T follicular helper cell (primary cell): ENCODE measurements around the gene ZNF441.
"Not testable (repeated sequence)": the region's sequence is repeated elsewhere in the genome, so short reads cannot be mapped to it uniquely, and the experiment has no call there.

Source experiments
- DNase-seq: peaks from one replicate; pipeline ENCODE4 v3.0.0-alpha.2; 2020; ENCODE audit warnings: low read depth

The ZNF441 gene

DNA sequence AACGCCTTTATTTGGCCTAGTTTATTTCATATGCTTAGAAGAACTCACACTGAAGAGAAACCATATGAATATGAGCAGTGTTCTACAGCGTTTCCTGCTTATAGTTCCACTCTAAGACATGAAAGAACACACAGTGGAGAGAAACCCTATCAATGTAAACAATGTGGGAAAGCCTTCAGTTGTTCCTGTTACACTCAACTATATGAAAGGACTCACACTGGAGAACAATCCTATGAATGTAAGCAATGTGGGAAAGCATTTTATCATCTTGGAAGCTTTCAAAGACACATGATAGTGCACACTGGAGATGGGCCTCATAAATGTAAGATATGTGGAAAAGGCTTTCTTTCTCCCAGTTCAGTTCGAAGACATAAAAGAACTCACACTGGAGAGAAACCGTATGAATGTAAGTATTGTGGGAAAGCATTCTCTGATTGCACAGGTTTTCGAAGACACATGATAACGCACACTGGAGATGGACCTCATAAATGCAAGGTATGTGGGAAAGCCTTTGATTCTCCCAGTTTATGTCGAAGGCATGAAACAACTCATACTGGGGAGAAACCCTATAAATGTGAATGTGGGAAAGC is 13.7 kb downstream of the ZNF441 start:
- no peak for DNase-seq

DNA sequence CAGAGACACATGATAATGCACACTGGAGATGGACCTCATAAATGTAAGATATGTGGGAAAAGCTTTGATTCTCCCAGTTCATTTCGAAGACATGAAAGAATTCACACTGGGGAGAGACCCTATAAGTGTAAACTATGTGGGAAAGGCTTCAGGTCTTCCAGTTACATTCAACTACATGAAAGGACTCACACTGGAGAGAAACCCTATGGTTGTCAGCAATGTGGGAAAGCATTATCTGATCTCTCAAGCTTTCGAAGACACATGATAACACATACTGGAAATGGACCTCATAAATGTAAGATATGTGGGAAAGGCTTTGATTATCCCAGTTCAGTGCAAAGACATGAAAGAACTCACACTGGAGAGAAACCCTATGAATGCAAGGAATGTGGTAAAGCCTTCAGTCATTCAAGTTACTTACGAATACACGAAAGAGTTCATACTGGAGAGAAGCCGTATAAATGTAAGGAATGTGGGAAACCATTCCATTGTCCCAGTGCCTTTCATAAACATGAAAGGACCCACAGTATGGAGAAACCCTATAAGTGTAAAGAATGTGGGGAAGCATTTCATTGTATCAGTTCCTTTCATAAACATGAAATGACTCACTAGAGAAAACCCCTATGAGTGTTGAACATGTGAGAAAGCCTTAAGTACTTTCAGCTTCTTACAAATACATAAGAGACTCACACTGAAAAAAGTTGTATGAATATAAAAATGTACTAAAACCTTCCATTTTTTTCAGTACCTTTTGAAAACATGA is 14.7 kb downstream of the ZNF441 start:
- no peak for DNase-seq

DNA sequence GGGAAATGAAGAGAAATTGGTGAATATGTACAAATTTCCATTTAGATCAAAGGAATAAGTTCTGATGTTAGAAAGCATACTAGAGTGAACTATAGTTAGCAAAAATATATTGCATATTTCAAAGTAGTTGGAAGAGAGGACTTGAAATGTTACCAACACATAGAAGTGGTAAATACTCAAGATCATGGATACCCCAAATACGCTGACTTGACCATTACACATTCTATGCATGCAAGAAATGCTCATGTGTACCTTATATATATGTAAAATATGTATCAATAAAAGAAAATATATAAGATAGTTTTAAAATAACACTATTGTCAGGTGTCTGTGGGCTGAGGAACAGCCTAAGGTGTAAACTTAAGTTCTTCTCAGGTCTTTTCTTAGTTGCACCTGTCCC is 17.0 kb downstream of the ZNF441 start:
- DNase-seq: no peak

DNA sequence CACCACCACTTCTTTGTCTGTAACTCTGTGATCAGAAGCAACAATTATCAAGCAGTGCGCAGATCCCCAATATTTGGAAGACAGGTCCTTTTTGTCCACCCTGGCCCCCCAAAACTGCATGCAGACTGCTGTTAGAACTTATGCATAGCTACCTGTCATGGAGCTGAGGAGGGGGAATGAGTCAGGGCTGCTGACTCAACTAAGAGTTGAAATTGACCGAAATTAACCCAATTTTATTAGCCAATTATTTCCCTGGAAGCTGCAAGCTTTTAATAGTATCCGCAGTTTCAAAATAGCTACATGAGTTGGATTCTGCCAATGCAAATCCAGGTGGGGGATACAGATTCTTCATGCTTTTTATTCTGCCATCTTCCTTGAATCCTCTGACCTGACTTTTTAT is 17.6 kb downstream of the ZNF441 start:
- DNase-seq: no peak

DNA sequence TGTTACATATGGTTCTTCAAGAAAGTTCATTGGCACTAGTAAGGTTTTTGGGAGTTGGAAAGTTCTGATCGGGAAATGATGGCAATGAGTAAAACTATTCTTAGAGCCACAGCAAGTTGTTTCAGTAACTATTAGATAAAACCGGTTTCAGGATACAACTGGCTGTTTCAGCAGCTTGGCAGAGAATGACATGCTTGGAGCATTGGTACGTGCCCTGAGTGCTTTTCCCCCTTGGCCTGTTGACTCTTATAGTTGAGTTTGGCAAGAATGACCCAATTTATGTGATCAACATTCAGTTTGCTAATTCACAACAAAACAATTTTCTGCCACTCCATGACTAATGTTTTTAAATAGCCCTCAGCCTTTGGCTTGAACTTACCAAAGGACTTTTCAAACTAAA is 20.7 kb downstream of the ZNF441 start:
- DNase-seq: no peak

DNA sequence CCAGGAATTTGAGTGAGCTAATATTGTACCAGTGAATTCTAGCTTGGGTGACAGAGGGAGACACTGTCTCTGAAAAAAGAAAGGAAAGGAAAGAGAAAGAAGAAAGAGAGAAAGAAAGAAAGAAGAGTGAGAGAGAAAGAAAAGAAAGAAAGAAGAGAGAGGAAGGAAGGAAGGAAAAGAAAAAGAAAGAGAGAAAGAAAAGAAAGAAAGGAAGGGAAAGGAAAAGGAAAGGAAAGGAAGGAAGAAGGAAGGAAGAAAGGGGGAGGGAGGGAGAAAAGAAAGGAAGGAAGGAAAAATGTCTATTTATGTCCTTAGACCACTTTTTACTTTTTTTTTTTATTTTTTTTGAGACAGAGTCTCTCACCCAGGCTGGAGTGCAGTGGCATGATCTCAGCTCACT is 26.1 kb downstream of the ZNF441 start:
- no peak for DNase-seq

DNA sequence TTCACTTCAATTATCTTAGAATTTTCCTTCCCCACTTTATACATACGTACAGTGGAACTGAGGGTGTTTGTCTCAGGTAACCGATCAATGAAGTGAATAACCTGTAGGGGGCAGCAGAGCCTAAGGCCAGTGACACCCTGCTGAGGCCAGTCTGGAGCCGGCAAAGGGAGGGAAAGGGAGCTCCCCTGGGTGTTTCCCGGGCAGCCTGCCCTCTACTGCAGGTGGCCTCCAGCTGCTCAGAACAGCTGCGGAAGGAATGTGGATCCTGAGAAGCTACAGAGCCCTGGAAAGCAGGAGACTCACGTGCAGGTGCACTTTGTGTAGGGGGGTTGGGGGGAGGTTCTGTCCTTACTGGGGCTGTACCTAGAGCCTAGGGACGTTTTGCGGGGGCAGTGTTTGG is 30.7 kb downstream of the ZNF441 start:
- DNase-seq: peak; percentile 70

DNA sequence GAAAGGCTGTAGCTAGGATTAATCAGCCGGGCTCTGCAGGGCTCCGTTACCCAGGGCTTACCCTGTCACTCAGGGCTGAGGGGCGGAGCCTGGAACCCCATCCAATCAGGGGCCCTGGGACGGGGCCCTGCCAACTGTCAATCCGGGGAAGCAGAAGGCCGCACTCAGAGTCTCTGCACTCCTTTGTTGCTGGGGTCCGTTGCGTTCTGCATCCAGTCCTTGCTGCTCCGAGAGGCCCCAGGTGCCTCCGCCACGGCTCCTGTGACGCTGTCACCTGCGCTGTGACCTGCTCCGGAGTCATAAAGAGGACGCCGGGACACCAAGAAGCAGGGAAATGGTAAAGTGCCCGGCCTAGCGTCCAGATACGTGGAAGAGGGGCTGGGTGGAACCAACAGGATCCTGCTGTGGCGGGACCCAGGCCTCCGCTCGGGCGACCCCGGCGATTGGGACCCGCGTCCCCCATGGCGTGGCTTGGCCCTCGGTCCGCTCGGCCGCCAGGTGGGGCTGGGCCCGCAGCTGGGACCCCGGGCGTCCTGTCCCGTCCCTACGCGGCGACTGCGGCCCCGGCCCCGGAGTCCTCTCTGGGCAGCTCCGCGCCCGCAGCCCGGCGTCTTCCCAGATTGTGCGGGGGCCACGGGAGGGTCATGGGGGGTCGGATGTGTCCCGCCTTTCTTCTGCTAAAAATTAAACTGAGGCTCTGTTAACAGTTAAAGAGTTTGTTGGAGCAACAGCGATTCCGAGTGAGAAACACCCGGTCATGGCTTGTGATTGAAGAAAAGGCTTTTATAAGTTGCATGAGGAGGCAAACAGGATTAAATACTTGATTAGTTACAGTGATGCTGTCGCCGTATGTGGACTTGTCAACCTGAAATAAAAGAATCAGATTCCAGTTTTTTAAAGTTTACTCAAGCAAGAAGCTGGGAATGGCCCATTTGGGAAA is 31.9 kb downstream of the ZNF441 start, which contains the start of gene ZNF491:
ZNF491 (plus strand) TSS at position 133 of the 940 bp plus-strand sequence. CDS start 7,431 bp downstream, outside the sequence.
- DNase-seq: peak; percentile 76

DNA sequence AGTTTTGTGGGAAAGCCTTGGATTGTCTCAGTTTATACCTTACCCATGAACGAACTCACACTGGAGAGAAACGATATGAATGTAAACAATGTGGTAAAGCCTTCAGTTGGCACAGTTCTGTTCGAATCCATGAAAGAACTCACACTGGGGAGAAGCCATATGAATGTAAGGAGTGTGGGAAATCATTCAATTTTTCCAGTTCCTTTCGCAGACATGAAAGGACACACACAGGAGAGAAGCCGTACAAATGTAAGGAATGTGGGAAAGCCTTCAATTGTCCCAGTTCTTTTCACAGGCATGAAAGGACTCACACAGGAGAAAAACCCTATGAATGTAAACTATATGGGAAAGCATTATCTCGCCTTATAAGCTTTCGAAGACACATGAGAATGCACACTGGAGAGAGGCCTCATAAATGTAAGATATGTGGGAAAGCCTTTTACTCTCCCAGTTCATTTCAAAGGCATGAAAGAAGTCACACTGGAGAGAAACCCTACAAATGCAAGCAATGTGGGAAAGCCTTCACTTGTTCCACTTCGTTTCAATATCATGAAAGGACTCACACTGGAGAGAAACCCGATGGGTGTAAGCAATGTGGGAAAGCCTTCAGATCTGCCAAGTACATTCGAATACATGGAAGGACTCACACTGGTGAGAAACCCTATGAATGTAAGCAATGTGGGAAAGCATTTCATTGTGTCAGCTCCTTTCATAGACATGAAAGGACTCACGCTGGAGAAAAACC is 39.7 kb downstream of the ZNF441 start:
- no peak for DNase-seq

DNA sequence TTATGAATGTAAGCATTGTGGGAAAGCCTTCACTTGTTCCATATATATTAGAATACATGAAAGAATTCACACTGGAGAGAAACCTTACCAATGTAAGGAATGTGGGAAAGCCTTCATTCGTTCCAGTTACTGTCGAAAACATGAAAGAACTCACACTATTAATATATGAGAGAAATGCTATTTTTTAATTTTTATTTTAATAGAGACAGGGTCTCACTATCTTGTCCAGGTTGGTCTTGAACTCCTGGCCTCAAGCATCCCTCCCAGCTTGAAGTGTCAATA is 40.2 kb downstream of the ZNF441 start:
- DNase-seq: no peak

DNA sequence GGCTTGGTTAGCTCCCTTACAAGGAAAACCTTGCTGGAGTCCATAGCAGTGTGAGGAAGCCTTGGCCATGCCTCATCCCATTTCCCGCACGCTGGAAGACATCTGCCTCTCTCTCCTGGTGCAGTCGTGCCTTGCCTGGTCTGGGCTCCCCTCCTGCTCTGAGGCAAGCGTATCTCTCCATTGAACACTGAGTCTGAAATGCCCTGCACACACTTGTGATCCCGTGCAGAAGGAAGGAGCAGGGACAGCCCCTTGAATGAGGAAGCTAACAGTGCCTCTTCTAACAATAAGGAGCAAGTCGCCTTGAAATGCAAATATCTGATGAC is 46.9 kb downstream of the ZNF441 start:
- DNase-seq: no peak

DNA sequence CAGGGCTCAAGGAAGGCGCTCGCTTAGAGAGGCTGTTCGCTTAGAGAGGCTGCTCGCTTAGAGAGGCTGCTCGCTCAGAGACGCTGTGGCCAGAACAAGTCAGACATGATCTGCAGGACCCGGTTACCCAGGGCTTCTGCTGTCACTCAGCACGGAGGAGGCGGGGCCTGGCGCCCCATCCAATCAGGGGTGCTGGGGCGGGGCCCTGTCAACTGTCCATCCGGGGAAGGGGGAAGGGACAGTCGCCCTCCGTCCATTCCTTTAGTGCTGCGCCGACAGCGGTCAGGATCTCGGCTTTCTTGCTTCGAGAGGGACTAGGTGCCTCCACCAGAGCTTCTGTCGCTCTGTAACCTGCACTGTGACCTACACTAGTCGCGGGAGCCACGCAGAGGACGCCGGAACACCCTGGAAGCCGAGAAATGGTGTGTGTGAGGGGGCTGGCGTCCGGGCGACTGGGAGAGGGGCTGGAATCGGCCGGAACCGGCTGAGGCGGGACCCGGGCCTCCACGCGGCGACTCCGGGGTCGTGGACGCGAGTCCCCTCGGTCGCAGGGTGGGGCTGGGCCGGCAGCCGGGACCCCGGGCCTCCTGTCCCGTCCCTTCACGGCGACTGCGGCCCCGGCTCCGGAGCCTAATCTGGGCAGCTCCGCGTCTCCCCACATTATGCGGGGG is 47.4 kb downstream of the ZNF441 start, which contains the start of gene ZNF440:
ZNF440 (plus strand) TSS at position 245 of the 671 bp plus-strand sequence; CDS start at position 420, 175 bp downstream.
- peak; percentile 66 for DNase-seq

DNA sequence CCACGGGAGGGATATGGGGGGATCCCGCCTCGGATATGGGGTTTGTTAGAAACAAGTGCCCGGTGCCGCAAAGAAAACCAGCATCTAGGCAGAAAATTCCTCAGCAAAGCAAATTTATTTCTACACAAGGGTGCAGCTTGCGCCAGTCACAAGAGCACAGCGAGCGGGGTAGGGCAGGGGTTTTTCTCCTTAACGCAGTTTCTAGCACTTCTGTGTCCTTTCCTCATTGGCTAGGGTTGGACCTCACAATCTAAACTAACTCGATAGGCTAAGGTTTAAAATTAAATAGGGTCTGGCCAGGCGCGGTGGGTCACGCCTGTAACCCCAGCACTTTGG is 47.9 kb downstream of the ZNF441 start:
- DNase-seq: no peak

DNA sequence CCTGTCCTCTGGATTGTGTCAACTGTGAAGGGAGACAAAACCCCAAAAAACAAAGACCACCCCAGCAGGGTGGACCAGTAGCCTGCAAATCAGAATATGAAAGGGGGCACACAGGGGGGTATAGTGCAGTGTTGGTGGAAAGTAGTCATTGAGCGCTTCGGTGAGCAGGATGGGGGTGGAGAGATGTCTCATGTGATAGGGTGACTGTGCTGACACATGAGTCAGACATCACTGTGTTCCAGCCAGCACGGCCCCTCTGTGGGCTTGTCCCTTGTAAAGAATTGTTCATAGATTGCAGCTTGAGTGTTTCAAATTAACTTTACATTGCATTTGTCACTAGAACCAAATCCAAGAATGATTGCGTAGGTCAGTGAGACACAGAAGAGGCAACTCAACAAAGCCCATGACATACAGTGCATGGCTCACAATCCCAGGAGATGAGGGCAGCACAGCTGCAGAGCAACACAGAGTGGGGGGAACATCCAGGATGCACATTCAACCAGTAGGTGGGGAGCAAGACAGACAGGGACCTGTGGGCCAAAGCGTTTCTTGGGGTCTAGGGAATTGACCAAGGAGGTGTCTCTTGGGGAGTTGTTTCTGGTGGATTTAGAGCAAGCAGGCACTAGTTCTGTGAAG is 54.8 kb downstream of the ZNF441 start:
- no peak for DNase-seq

DNA sequence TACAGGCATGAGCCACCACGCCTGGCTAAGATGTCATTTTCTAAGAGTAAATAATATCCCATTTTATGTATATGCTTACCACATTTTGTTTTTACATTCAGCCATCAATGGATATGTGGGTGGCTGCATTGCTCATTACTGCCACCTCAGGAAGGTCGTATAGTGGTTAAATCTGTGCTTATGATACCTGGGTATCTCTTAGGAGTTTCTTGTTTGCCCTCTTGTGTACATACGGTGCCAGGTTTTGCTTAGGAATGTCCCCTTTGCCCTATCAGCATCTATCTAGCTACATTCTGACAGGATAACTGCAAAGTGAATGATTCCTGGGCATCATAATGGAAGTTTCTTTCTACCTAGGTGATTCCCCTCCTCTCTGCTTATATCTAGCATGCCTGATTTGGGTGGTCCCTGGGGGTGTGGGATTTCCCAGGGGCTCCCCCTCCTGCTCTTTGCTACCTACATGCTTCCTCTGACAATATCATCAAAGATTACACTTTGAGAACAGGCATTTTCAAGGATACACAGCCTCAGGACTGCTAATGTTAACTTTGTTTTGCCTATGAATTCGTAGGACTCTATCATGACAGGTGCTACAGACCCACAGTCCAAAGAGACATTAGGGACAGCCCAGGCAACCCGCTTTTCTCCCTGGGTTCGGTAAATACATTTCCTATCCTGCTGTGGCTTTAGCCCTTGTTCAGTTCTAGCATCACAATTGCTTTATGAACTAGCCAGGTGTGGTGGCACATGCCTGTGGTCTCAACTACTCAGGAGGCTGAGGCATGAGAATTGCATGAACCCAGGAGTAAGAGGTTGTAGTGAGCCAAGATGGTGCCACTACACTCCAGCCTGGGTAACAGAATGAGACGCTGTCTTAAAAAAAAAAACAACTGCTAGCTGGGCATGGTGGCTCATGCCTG is 62.4 kb downstream of the ZNF441 start:
- not testable (repeated sequence) for DNase-seq

DNA sequence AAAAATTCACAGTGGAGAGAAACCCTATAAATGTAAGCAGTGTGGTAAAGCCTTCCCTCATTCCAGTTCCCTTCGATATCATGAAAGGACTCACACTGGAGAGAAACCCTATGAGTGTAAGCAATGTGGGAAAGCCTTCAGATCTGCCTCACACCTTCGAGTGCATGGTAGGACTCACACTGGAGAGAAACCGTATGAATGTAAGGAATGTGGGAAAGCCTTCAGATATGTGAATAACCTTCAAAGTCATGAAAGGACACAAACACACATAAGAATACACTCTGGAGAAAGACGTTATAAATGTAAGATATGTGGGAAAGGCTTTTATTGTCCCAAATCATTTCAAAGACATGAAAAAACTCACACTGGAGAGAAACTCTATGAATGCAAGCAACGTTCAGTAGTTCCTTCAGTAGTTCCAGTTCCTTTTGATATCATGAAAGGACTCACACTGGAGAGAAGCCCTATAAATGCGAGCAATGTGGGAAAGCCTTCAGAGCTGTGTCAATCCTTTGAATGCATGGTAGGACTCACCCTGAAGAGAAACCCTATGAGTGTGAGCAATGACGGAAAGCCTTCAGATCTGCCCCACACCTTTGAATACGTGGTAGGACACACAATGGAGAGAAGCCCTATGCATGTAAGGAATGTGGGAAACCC is 65.6 kb downstream of the ZNF441 start:
- no peak for DNase-seq

DNA sequence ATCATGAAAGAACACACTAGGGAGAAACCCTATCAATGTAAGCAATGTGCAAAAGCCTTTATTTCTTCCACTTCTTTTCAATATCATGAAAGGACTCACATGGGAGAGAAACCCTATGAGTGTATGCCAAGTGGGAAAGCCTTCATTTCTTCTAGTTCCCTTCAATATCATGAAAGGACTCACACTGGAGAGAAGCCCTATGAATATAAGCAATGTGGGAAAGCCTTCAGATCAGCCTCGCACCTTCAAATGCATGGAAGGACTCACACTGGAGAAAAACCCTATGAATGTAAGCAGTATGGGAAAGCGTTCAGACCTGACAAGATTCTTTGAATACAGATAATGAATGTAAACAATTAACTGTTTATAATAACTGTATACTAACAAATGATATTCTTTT is 66.7 kb downstream of the ZNF441 start:
- no peak for DNase-seq
